Mesenteric fat pad (tissue), 1 donor: ENCODE results near the gene DCTN4. TPM values are rescaled to one million over a fixed set of nuclear protein-coding genes. Genes with fewer than 3 reads are reported as not detected.

Experiments used
- DNase-seq: peaks from one replicate; pipeline ENCODE4 v3.0.0-alpha.2; 2020; ENCODE audit warnings: low spot score
- total RNA-seq: library from RNA; stranded (reverse); fragmentation: NEBNext Ultra II Directional; extraction: Animal tissue kit (Norgen Biotek cat#: 25700); gene quantifications from one replicate; pipeline ENCODE4 v1.2.1, GENCODE V29; 2021
- donor health status: DM: yes; HTN: yes; CAD: no.

Gene DCTN4
- total RNA-seq, 1 donor from 2014 or later = 75.5 TPM

- no peak for DNase-seq
These were observed 87.1 kb downstream of the DCTN4 start for GRCh38 chr5:150671509-150672236.

- DNase-seq = no peak
These were observed 87.9 kb downstream of the DCTN4 start for GRCh38 chr5:150670948-150671310.

DNA sequence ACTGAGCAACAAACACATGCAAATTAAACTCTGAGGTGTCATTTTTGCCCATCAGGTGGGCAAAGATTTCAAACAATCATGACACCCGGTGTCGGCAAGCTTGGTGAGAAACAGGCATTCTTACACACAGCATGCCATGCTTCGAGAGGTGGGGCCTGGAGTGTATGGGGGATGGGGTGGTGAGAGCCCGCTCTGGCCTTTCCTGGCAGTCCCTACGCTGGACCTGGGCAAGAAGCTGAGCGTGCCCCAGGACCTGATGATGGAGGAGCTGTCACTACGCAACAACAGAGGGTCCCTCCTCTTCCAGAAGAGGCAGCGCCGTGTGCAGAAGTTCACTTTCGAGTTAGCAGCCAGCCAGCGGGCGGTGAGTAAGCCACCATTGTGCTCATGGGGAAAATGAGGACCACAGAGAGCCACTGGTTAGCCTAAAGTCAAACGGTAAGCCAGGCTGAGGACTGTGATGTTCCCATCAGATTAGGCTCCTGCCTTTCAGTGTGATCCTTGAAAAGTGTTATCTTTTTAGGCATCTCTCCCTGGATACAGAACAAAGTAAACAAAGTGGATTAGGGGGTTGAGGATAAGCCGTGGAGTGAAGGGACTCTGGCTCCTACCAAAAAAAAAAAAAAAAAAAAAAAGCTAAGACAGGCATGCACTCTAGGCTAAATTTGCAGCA is 88.4 kb downstream of the DCTN4 start:
- DNase-seq = no peak

DNA sequence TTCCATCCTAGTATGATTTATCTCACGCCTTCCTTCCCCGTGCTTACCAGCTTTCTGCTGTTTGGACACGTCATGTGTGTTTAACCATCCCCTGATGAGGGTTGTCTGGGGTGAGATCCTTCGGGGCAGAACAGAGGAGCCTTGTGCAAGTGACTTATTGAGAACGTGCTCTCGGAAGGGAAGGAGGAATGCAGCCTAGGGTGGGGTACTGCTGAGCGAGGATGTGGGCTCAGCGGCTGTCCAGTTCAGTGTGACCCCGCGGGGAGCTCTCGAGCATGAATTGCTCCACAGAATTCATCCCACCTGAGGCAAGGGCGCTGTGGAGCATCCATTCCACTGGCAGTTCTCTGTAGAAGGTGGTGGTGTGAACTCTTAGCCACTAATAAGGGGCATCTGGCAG is 93.8 kb downstream of the DCTN4 start:
- DNase-seq = peak; percentile 39

DNA sequence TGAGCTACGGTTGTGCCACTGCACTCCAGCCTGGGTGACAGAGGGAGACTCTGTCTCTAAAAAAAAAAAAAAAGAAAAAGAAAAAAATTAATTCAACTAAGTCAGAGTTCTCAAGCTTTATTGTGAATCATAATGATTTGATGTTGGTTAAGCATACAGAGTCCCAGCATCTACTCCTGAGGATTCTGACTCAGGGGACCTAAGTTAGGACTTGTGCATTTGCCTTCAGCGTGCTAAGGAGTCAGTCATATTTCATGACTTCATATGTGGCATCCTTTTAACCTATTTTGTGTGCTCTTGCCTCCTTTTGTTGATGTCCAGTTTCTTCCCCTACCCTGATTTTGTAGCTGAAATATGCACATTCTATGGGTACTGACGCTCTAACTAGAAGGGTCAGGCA is 94.9 kb downstream of the DCTN4 start:
- no peak for DNase-seq

- DNase-seq = peak; percentile 69
These were observed 95.9 kb downstream of the DCTN4 start for GRCh38 chr5:150662731-150663516.

- peak; percentile 51 for DNase-seq
These were observed 96.8 kb downstream of the DCTN4 start for GRCh38 chr5:150661821-150662596.

GRCh38 chr5:150661086-150661485 is 97.7 kb downstream of the DCTN4 start, which contains the start of gene MYOZ3:
Gene MYOZ3 (plus strand): TSS chr5:150661251. CDS start chr5:150662942, 1,691 bp downstream.
- DNase-seq = peak; percentile 74

GRCh38 chr5:150660108-150660831 is 98.5 kb downstream of the DCTN4 start:
- DNase-seq = peak; percentile 45

- peak; percentile 72 for DNase-seq
These were observed 99.3 kb downstream of the DCTN4 start for GRCh38 chr5:150659360-150660107.

DNA sequence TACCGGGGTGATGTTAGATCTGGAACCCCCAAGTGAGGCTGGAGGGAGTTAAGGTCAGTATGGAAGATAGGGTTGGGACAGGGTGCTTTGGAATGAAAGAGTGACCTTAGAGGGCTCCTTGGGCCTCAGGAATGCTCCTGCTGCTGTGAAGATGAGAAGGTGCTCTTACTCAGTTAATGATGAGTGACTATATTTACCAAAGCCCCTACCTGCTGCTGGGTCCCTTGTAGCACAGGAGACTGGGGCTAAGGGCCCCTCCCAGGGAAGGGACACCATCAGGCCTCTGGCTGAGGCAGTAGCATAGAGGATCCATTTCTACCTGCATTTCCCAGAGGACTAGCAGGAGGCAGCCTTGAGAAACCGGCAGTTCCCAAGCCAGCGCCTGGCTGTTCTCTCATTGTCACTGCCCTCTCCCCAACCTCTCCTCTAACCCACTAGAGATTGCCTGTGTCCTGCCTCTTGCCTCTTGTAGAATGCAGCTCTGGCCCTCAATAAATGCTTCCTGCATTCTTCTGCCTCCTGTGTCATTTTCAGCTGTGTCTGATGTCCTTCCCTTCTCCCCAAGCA is 100.0 kb downstream of the DCTN4 start:
- peak; percentile 69 for DNase-seq

Other genes with a start within 250 kb of the DCTN4 start
- 174 TPM for gene SYNPO, start 118.4 kb downstream of the DCTN4 start, total RNA-seq
- 0.42 TPM for gene MYOZ3, start 97.8 kb downstream of the DCTN4 start, total RNA-seq
- gene RBM22, start 58.0 kb downstream of the DCTN4 start, total RNA-seq = 44.1 TPM
- 177 TPM for gene SMIM3, start 19.7 kb upstream of the DCTN4 start, total RNA-seq
- 0.19 TPM for gene IRGM, start 87.5 kb upstream of the DCTN4 start, total RNA-seq
- 2.4 TPM for gene ZNF300, start 146.0 kb upstream of the DCTN4 start, total RNA-seq